ENCODE results near the gene KL.

DNA sequence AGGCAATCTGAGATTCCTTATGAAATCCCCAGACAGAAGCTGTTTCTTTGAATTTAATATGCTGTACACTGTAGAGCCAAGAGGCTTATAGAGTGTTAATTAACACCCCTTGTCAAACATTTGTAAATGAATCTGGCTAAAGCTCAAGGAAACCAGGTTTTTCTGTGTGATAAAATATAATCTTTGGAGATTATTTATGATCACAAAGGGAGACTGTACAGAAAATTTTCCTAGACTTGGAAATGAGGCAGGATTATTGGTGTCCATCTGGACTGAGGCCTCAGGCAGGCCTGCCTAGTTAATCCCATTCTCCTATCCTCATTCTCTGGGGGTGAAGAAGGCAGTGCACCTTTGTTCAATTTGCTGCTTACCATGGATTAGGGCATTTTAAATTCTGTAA, 17.8 kb downstream of the KL start:
- TF ChIP-seq, protein P1, sequence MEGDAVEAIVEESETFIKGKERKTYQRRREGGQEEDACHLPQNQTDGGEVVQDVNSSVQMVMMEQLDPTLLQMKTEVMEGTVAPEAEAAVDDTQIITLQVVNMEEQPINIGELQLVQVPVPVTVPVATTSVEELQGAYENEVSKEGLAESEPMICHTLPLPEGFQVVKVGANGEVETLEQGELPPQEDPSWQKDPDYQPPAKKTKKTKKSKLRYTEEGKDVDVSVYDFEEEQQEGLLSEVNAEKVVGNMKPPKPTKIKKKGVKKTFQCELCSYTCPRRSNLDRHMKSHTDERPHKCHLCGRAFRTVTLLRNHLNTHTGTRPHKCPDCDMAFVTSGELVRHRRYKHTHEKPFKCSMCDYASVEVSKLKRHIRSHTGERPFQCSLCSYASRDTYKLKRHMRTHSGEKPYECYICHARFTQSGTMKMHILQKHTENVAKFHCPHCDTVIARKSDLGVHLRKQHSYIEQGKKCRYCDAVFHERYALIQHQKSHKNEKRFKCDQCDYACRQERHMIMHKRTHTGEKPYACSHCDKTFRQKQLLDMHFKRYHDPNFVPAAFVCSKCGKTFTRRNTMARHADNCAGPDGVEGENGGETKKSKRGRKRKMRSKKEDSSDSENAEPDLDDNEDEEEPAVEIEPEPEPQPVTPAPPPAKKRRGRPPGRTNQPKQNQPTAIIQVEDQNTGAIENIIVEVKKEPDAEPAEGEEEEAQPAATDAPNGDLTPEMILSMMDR (IDR thresholded peaks at IDR 0.05; ENCODE audit: borderline replicate concordance, extremely low read depth, low read length, poor library complexity, severe bottlenecking): no peak
- TF ChIP-seq EZH2 (IDR thresholded peaks at IDR 0.05; ENCODE audit: borderline replicate concordance, low read depth, low read length, severe bottlenecking): no peak
